Spleen (tissue), 11 donors: Measurements from ENCODE around the gene SMPDL3A. TPM values are rescaled to one million over a fixed set of nuclear protein-coding genes. Genes with fewer than 3 reads are reported as not detected.

ENCODE experiments used
- DNase-seq: peaks from one replicate; pipeline ENCODE4 v3.0.0-alpha.2; 2020
- H3K27ac ChIP-seq, 8 donors: fragments of 200-600 bp; sonication (generic) in 7 of 8; 1 replicate in 4 of 8; 2 replicates in 4 of 8; pipeline versions ENCODE4 v1.5.0 to v1.8.0; 2016 to 2021; ENCODE audit warnings: inconsistent platforms in 4 of 8, mild to moderate bottlenecking in 4 of 8, moderate library complexity in 1 of 8
- H3K27me3 ChIP-seq, 7 donors: fragments of 200-600 bp; sonication (generic) in 6 of 7; replicated peaks in 1 of 7; 1 replicate in 4 of 7; 2 replicates in 3 of 7; pipeline versions ENCODE4 v1.5.0 to v1.8.0; 2016 to 2021; ENCODE audit warnings: inconsistent platforms in 3 of 7, mild to moderate bottlenecking in 1 of 7
- H3K36me3 ChIP-seq, 6 donors: fragments of 200-600 bp; sonication (generic) in 5 of 6; 1 replicate in 4 of 6; 2 replicates in 2 of 6; pipeline versions ENCODE4 v1.5.0 to v1.8.0; 2016 to 2021; ENCODE audit warnings: inconsistent platforms in 2 of 6
- H3K4me1 ChIP-seq, 6 donors: fragments of 200-600 bp; sonication (generic) in 5 of 6; 1 replicate in 3 of 6; 2 replicates in 3 of 6; pipeline versions ENCODE4 v1.5.0 to v1.8.0; 2016 to 2021; ENCODE audit warnings: inconsistent platforms in 3 of 6
- H3K4me3 ChIP-seq, 8 donors: fragments of 200-600 bp; sonication (generic) in 7 of 8; 1 replicate in 4 of 8; 2 replicates in 4 of 8; pipeline versions ENCODE4 v1.5.0 to v1.8.0; 2016 to 2021; ENCODE audit warnings: inconsistent platforms in 4 of 8, mild to moderate bottlenecking in 4 of 8, moderate library complexity in 2 of 8
- H3K9me3 ChIP-seq, 8 donors: fragments of 200-600 bp; sonication (generic) in 7 of 8; 1 replicate in 4 of 8; 2 replicates in 4 of 8; pipeline versions ENCODE4 v1.5.0 to v1.8.0; 2016 to 2021; ENCODE audit warnings: inconsistent platforms in 4 of 8
- POLR2A ChIP-seq, 3 donors: fragments of 450-650 bp; IDR thresholded peaks; one replicate each; pipeline ENCODE4 v1.5.1; 2017; ENCODE audit warnings: antibody characterized with exemption in 3 of 3, mild to moderate bottlenecking in 1 of 3
- POLR2AphosphoS5 ChIP-seq, 3 donors: sonication (generic); formaldehyde crosslinking; IDR thresholded peaks; one replicate each; pipeline ENCODE4 v1.5.1; 2017; ENCODE audit warnings: antibody characterized with exemption in 3 of 3
- WGBS, 5 donors: extraction: QIAGEN DNeasy Blood & Tissue Kit in 3 of 5; methylation state at CpG; one replicate each; pipeline versions ENCODE4 v1.1.5 to v1.1.7; 2013 to 2018; 5-methylcytosine and 5-hydroxymethylcytosine counted together
- intact Hi-C: fragments of 100-400 bp; cut with DNase I; formaldehyde crosslinking; loops from one replicate; pipeline ENCODE4 v1.15.0; 2023; ENCODE audit warnings: low total_unique reads
- polyA plus RNA-seq, 3 donors: library from polyadenylated mRNA; stranded (reverse); fragments of 200-250 nt; gene quantifications; one replicate each; pipeline ENCODE4 v1.2.1, GENCODE V29; 2013
- total RNA-seq, 7 donors: library from RNA; depleted of rRNA in 3 of 7; stranded (reverse); fragments of >200 nt in 3 of 7; fragmentation: NEBNext Ultra II Directional in 4 of 7; extraction: Animal tissue kit (Norgen Biotek cat#: 25700) in 4 of 7; gene quantifications; one replicate each; pipeline versions ENCODE4 v1.1.0 to v1.2.1, GENCODE V29; 2016 to 2021
- TF ChIP-seq, protein P1 (sequence below), 11 experiments: fragments of 200-600 bp in 7 of 11; fragments of 450-650 bp in 4 of 11; sonication (generic) in 4 of 11; IDR thresholded peaks in 8 of 11; conservative IDR thresholded peaks in 3 of 11; 1 replicate in 7 of 11; 2 replicates in 4 of 11; pipeline versions ENCODE4 v1.4.0 to v1.8.0; 2016 to 2021; ENCODE audit warnings: antibody characterized with exemption in 11 of 11, inconsistent platforms in 4 of 11, mild to moderate bottlenecking in 1 of 11
- donor health status: healthy with polysubstance abuse.
- donor health status: DM: no; HTN: no; CAD: no; lungs with moderate emphysema.
- donor health status: DM: no; HTN: no; CAD: no.
- donor health status: Bipolar disorder and iron deficiency.
- donor health status: healthy.
- donor health status: DM: no; HTN: no; CAD: no.
- donor health status: DM: yes; HTN: yes; CAD: no.

SMPDL3A gene
- total and polyA plus RNA-seq, 10 donors: 7.2 to 64.8 (median 34.1) TPM

DNA sequence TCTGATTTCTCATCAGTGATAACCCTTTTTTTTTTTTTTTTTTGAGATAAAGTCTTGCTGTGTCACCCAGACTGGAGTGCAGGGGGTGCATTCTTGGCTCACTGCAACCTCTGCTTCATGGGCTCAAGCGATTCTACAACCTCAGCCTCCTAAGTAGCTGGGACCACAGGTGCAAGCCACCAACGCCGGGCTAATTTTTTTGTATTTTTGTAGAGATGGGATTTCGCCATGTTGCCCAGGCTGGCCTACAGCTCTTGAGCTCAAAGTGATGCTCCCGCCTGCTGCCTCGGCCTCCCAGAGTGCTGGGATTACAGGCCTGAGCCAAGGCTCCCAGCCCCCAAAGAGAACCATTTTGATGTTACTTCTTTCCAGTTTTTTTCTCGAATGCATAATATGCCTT is 7.3 kb upstream of the SMPDL3A start:
- Histone ChIP-seq H3K4me1 (no peaks in the 10 kb centered on the region), H3K27me3 (peaks cover 0 to 35% (median 0%) of the 10 kb centered on the region in 7 donors), H3K36me3 (no peaks in the 10 kb centered on the region), H3K9me3 (no peaks in the 10 kb centered on the region), H3K4me3 (no peak overlapping the region), H3K27ac (no peak overlapping the region)
- no peak for DNase-seq
- intact Hi-C loops: no loop called here
- WGBS, 5 donors: 93 to 95% (median 94%) methylated on average over 7 of the region's 7 CpGs
- TF ChIP-seq, protein P1, sequence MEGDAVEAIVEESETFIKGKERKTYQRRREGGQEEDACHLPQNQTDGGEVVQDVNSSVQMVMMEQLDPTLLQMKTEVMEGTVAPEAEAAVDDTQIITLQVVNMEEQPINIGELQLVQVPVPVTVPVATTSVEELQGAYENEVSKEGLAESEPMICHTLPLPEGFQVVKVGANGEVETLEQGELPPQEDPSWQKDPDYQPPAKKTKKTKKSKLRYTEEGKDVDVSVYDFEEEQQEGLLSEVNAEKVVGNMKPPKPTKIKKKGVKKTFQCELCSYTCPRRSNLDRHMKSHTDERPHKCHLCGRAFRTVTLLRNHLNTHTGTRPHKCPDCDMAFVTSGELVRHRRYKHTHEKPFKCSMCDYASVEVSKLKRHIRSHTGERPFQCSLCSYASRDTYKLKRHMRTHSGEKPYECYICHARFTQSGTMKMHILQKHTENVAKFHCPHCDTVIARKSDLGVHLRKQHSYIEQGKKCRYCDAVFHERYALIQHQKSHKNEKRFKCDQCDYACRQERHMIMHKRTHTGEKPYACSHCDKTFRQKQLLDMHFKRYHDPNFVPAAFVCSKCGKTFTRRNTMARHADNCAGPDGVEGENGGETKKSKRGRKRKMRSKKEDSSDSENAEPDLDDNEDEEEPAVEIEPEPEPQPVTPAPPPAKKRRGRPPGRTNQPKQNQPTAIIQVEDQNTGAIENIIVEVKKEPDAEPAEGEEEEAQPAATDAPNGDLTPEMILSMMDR (IDR thresholded peaks at IDR 0.05 in 8 of 11, conservative IDR thresholded peaks at IDR 0.05 in 3 of 11): no peak
- TF ChIP-seq POLR2A (IDR thresholded peaks at IDR 0.05) (no peak), POLR2AphosphoS5 (IDR thresholded peaks at IDR 0.05) (no peak)

DNA sequence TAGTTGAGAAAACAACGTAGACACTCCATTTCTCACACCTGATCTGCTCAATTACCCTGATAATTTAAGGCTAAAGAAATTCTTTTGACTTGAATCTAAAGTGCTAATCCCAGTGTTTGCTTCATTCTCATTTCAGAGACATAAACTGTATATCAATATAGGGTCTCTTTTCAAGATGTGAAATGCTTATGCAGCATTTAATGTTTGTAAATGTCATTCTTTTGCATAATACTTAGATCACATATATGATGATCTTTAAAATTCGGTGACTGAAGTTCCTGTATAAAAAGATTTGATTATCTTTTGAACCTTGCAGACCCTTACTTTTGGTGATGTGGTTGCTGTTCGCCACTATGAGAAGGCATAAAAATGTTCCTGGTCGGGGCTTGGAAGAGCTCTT is 5.7 kb upstream of the SMPDL3A start:
- H3K4me3 ChIP-seq: no peak overlapping the region
- DNase-seq: no peak
- H3K9me3 ChIP-seq: no peaks in the 10 kb centered on the region
- 69 to 81% (median 79%) methylated on average over 4 of the region's 4 CpGs for WGBS, 5 donors
- TF ChIP-seq, protein P1 (IDR thresholded peaks at IDR 0.05 in 8 of 11, conservative IDR thresholded peaks at IDR 0.05 in 3 of 11): no peak
- TF ChIP-seq POLR2A (IDR thresholded peaks at IDR 0.05) (no peak), POLR2AphosphoS5 (IDR thresholded peaks at IDR 0.05) (no peak)
- H3K27me3 ChIP-seq: peaks cover 0 to 45% (median 0%) of the 10 kb centered on the region in 7 donors
- intact Hi-C loops: no loop called here
- no peak overlapping the region for H3K27ac ChIP-seq
- peaks cover 0 to 3% (median 1%) of the 10 kb centered on the region in 6 donors for H3K4me1 ChIP-seq
- H3K36me3 ChIP-seq: no peaks in the 10 kb centered on the region

DNA sequence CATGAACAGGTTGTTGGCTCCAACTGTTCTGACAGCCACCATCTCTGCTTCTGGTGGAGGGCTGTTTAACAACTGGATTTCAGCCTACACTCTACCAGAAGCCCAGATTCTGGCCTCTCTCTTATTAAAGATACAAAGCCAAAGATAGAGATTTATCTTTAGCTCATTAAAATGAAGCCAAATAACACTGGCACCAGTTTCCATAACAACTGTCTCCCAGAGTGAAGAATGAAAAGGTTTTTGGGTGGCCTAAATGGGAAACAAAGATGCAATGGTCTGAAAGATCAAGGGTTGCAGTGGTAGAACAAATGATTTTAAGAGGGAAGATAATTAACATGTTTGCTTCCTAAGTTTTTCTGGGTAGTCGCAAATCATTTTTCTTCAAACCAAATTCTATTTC is 3.2 kb upstream of the SMPDL3A start:
- intact Hi-C loops: no loop called here
- Histone ChIP-seq H3K27ac (no peak overlapping the region), H3K27me3 (peaks cover 0 to 50% (median 7%) of the 10 kb centered on the region in 7 donors), H3K4me3 (no peak overlapping the region), H3K36me3 (no peaks in the 10 kb centered on the region), H3K4me1 (peaks cover 7 to 28% (median 22%) of the 10 kb centered on the region in 6 donors), H3K9me3 (no peaks in the 10 kb centered on the region)
- TF ChIP-seq POLR2A (IDR thresholded peaks at IDR 0.05): no peak
- no peak for TF ChIP-seq POLR2AphosphoS5 (IDR thresholded peaks at IDR 0.05)
- TF ChIP-seq, protein P1 (IDR thresholded peaks at IDR 0.05 in 8 of 11, conservative IDR thresholded peaks at IDR 0.05 in 3 of 11): no peak
- WGBS, 5 donors: 93 to 98% (median 98%) methylated on average over 1 of the region's 1 CpG
- no peak for DNase-seq

DNA sequence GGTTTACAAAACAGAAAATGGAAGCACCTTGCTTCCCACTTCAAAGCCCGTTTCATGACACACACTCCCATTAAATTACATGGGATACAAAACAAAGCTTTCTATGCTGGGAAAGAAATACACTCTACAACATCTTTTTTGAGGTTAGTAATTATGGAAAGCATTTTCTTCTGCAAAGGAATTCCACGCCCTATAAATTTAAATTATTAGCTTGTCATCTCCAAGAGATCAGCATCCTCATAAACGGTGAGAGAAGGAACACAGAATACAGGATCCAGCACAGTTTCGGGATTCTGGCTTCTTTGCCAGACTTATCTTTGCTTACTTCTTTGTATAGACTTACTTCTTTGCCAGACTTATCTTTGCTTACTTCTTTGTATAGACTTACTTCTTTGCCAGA is 1.3 kb upstream of the SMPDL3A start:
- Histone ChIP-seq H3K36me3 (no peaks in the 10 kb centered on the region), H3K4me1 (peaks cover 7 to 35% (median 24%) of the 10 kb centered on the region in 6 donors), H3K4me3 (no peak overlapping the region), H3K9me3 (no peaks in the 10 kb centered on the region), H3K27me3 (peaks cover 0 to 47% (median 7%) of the 10 kb centered on the region in 7 donors), H3K27ac (no peak overlapping the region)
- TF ChIP-seq, protein P1 (IDR thresholded peaks at IDR 0.05 in 8 of 11, conservative IDR thresholded peaks at IDR 0.05 in 3 of 11): no peak
- TF ChIP-seq POLR2AphosphoS5 (IDR thresholded peaks at IDR 0.05) (no peak), POLR2A (IDR thresholded peaks at IDR 0.05) (no peak)
- WGBS, 5 donors: 82 to 88% (median 84%) methylated on average over 4 of the region's 4 CpGs
- intact Hi-C loops: no loop called here
- no peak for DNase-seq
